HG03103 (cell line): Measurements from ENCODE around the gene CD80.

Experiments
- ATAC-seq: cut with Tn5 transposase; IDR thresholded peaks from one replicate; pipeline ENCODE4 v1.9.1; 2021; ENCODE audit warnings: low read depth; ENCODE audit not compliant: unreplicated experiment

CD80 gene

DNA sequence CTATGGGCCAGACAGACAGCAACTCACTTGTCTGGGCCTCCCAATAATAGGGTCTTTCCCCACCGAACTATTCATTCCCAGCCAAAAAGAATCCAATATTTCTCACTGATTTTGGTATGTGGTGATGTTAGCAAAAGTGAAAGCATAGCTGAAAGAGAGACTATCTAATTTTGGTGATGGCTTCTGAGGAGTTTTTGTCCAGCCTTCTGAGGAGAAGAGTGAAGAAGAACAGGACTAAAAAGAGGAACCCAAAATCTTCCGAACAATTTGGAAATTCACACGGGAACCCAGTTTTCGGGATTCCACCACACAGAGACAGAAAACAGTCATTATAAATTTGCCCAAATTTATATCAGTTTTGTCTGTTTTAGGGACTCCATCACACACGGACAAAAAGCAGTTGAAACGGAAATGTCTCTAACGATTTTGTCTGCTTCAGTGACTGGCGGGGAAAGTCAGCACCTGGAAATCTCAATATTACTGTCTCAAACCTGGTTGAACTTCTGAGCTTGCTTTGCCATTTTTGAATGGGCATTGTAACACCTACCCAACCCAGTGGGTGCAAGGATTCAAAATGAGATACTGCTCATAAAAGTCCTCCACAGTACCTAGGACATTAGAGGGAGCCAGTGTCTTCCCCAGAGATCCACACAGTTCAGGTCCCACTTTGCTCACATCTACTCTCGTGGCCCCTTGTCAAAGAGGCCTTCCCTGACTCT, 9.1 kb downstream of the CD80 start:
- peak; percentile 37 for ATAC-seq

- no peak for ATAC-seq
These were observed 11.1 kb downstream of the CD80 start for GRCh38 chr3:119548341-119548740.

DNA sequence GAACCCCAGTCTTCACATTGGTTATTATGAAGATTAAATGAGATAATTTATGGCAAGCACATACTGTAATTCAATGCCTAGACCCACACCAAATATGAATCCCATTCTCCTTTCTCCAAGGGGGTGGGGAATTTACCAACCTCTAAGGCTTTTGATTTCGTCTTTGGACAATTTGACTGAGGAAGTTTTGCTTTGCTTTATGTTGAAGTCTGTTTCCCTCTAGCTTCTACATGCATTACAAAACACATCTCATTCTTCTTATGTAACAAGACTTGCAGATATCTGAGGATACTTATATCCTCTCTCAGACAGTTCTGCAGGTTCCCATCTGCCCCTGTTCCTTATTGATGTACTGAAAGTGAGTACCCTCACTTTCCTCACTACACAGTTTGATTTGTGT, 12.2 kb downstream of the CD80 start:
- ATAC-seq = no peak

- ATAC-seq = no peak
These were observed 16.3 kb downstream of the CD80 start for GRCh38 chr3:119543147-119543546.

- no peak for ATAC-seq
These were observed 17.1 kb downstream of the CD80 start for GRCh38 chr3:119542168-119542767.

DNA sequence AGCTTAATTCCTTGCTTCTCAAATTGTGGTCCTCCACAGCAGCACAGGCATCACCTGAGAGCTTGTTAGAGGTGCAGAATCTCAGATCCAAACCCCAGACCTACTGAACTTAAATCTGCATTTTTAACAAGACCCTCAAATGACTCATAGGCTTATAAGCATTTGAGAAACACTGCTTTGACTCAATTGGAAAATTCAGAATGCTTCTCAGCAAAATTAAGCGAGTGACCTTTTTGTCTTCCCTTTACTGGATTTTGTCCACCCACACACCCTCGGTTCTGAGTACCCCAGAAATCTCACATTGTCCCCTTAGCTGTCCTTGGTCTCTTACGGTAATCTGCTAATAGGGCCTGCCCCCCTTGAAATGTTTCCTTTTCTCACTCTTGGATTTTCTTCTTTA, 17.9 kb downstream of the CD80 start:
- no peak for ATAC-seq

- ATAC-seq = no peak
These were observed 20.6 kb downstream of the CD80 start for GRCh38 chr3:119538772-119539171.

DNA sequence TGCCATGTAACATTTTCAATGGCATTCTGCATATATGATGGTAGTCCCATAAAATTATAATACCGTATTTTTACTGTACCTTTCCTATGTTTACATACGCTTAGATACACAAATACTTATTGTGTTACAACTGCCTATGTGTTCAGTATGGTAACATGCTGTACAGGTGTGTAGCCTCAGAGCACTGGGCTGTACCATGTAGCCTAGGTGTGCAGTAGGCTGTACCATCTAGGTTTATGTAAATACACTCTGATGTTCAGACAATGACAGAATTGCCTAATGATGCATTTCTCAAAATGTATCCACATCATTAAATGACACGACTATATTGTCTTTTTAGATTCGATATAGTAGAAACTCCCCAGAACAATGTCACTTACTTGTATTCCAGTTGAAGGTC, 22.7 kb downstream of the CD80 start:
- no peak for ATAC-seq

DNA sequence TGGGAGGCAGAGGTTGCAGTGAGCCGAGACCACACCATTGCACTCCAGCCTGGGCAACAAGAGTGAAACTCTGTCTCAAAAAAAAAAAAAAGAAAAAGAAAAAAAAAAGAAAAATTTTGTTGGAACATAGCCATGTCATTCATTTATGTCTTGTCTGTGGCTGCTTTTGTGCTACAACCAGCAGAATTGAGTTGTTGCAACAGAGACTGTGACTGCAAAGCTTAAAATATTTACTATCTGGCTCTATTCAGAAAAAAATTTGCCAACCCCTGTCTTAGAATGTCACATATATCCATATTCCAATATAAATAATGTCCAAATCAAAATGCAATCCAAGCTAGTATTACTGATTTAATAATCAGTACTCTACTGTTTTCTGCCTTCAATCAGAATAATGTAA, 25.1 kb downstream of the CD80 start:
- ATAC-seq = no peak

GRCh38 chr3:119531151-119531550, 28.3 kb downstream of the CD80 start:
- no peak for ATAC-seq

DNA sequence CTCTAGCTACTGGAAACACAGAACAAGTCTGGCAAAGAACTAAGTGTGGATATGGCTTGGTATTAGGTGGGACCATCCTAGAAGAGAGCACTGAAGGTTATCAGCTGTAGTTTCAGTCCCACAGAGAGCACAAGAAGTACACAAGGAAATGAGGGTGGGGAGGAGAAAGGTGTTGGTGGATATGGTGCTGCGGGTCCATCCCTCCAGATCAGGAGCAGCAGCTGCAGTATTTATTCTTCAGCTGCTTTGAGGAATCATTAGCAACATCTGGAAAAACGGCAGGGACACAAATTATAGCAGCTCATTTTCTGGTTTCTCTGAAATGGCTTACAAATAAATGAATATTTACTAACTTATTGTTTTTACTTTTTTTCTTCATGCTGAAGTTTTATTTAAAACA, 29.0 kb downstream of the CD80 start:
- no peak for ATAC-seq

GRCh38 chr3:119529883-119530282, 29.5 kb downstream of the CD80 start:
- no peak for ATAC-seq

- no peak for ATAC-seq
These were observed 31.7 kb downstream of the CD80 start for GRCh38 chr3:119527714-119528113.

DNA sequence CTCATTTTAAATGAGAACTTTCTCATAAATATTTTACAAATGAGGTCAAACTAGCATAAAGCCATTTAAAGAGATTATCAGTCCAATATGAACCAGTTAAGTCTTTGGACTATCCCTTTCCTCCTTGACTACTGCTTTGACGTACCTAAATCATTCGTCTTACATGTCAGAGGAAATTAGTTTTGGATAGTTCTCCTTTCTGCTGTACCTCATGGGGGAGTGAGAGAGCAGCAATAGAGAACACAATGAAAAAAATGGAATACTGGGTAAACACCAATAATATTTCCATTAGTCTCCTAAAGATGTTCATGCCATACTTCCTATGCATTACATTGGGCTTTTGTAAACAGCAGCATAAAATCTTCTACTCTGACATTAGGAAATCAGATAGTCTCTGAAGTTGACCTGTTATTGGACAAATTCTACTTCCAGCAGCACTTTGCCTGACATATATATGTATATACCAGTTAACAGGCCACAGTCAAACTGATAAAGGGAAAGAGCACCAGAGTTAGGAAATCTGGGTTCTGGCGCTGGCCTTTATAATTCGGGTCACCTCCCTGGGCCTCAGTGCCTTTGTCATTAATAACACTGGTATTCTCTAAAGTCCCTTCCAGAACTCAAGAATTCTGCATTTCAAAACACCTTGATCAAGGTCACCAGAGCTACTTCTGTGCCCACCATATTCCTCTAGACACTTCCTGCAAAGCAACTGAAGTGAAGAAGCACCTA, 34.3 kb downstream of the CD80 start:
- no peak for ATAC-seq

GRCh38 chr3:119518026-119518425, 41.4 kb downstream of the CD80 start:
- no peak for ATAC-seq

DNA sequence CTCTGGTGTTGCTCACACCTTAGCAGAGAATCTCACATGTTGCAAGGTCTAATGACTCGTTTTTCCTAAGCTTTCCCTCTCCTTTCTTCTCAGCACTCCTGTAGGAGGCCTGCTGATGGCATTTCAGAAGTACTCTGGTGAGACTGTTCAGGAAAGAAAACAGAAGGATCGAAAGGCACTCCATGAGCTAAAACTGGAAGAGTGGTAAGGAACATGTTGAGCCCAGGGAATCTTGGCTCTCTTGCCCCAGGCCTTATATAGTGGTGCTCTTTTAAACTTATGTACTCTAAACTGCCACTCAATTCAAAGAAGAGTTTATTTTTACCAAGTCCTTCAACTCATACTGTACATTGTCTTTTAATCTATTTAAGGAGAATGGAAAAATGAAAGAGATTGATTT, 42.3 kb downstream of the CD80 start:
- no peak for ATAC-seq

- ATAC-seq = no peak
These were observed 44.8 kb downstream of the CD80 start for GRCh38 chr3:119514637-119515036.

- ATAC-seq = no peak
These were observed 48.7 kb downstream of the CD80 start for GRCh38 chr3:119510690-119511089.

GRCh38 chr3:119508172-119508845, 51.1 kb downstream of the CD80 start:
- peak; percentile 60 for ATAC-seq

DNA sequence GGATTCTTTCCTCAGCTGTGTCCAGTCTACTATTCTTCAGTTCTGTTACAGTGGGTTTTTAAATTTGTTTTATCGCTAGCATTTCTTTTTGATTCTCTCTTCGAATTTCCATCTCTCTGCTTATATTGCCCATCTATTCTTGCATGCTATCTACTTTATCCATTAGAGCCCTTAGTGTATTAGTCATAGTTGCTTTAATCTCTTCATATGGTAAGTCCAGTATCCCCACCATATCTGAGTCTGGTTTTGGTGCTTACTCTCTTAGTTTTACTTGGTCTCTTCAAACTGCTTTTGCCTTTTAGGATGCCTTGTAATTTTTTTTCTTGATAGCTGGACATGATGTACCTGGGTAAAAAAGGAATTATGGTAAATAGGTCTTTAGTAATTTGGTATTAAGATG, 52.0 kb downstream of the CD80 start:
- ATAC-seq = no peak

DNA sequence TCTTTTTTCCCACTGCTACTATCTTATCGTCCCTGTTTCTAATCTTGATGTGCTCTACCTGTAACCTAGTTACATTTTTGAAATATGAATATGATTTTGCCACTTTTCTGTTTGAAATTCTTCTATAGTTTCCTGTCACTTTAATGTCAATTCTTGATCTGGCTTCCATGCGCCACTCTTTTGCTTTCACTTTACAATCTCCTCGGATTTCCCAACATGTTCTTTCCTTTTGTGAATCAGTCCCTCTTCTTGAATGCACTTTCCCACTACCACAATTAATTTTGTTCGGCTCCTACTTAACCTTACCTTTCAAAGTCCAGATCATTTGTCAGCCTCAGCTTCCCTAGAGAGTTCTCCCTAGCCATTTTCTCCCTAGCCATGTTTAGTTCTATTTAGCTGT, 52.8 kb downstream of the CD80 start:
- ATAC-seq = no peak
